H1 (cell line): ENCODE data around the gene RAB7B. TPM values are rescaled to one million over a fixed set of nuclear protein-coding genes. Genes with fewer than 3 reads are reported as not detected.

Source experiments
- ASH2L ChIP-seq: fragments of 200-600, 300-600 bp; sonication (generic); IDR thresholded peaks from one replicate; pipeline ENCODE4 v1.7.1; 2017; ENCODE audit warnings: low read length
- CTBP2 ChIP-seq: IDR thresholded peaks from 2 replicates; pipeline ENCODE4 v1.7.0; 2011; ENCODE audit warnings: borderline replicate concordance, mild to moderate bottlenecking, moderate library complexity, mixed read lengths, low read length; ENCODE audit not compliant: insufficient read depth, insufficient read length
- EGR1 ChIP-seq: IDR thresholded peaks from 2 replicates; pipeline ENCODE4 v1.6.1; 2011; ENCODE audit warnings: low read depth, low read length, borderline replicate concordance
- FOSL1 ChIP-seq: IDR thresholded peaks from 2 replicates; pipeline ENCODE4 v1.6.1; 2011; ENCODE audit warnings: mild to moderate bottlenecking, low read depth, low read length, moderate library complexity; ENCODE audit not compliant: insufficient read depth
- HDAC6 ChIP-seq: IDR thresholded peaks from one replicate; pipeline ENCODE4 v1.7.1; 2012; ENCODE audit warnings: low read depth, mild to moderate bottlenecking, inconsistent platforms, low read length, moderate library complexity
- RBBP5 ChIP-seq: IDR thresholded peaks from 2 replicates; pipeline ENCODE4 v1.7.1; 2012; ENCODE audit warnings: low read depth, mild to moderate bottlenecking, inconsistent platforms, low read length, moderate library complexity, borderline replicate concordance
- RXRA ChIP-seq: IDR thresholded peaks from 2 replicates; pipeline ENCODE4 v1.6.1; 2011; ENCODE audit warnings: low read depth, mild to moderate bottlenecking, low read length, moderate library complexity; ENCODE audit not compliant: insufficient read depth
- SP4 ChIP-seq: IDR thresholded peaks from 2 replicates; pipeline ENCODE4 v1.6.1; 2012; ENCODE audit warnings: low read length, inconsistent platforms
- SUZ12 ChIP-seq: fragments of 200-600 bp; sonication (generic); IDR thresholded peaks from 2 replicates; pipeline ENCODE4 v1.6.1; 2012; ENCODE audit warnings: mild to moderate bottlenecking, inconsistent platforms, low read length, moderate library complexity, mixed read lengths
- USF2 ChIP-seq: IDR thresholded peaks from 2 replicates; pipeline ENCODE4 v1.6.1; 2011; ENCODE audit warnings: low read length, improper control_type of control experiment
- polyA plus RNA-seq, 7 experiments: library from polyadenylated mRNA; depleted of rRNA in 3 of 7; stranded (reverse) in 5 of 7; unstranded in 2 of 7; fragments of >200 nt in 5 of 7; fragments of 200-250 nt in 2 of 7; gene quantifications; 1 replicate in 5 of 7; 2 replicates in 1 of 7; 4 replicates in 1 of 7; pipeline versions ENCODE4 v1.2.1 to v1.2.3, GENCODE V29; 2011 to 2013; ENCODE audit warnings: missing spikeins in 2 of 7, mixed read lengths in 2 of 7
- total RNA-seq: library from RNA; stranded (reverse); fragmentation: NEBNext Ultra II Directional; extraction: Animal tissue kit (Norgen Biotek cat#: 25700); gene quantifications from 2 replicates; pipeline ENCODE4 v1.2.1, GENCODE V29; 2021
- TF ChIP-seq, protein P1 (sequence below): fragments of 300-600 bp; sonication (generic); IDR thresholded peaks from 2 replicates; pipeline ENCODE4 v1.7.1; 2012; ENCODE audit warnings: low read length, moderate library complexity, mild to moderate bottlenecking, inconsistent platforms; ENCODE audit not compliant: insufficient replicate concordance

RAB7B gene
- total and polyA plus RNA-seq, 2 of the 8 experiments (the other 6 are each of a cell fraction or from before 2014, with no cell fraction given): 0.05 TPM; not detected in 1

DNA sequence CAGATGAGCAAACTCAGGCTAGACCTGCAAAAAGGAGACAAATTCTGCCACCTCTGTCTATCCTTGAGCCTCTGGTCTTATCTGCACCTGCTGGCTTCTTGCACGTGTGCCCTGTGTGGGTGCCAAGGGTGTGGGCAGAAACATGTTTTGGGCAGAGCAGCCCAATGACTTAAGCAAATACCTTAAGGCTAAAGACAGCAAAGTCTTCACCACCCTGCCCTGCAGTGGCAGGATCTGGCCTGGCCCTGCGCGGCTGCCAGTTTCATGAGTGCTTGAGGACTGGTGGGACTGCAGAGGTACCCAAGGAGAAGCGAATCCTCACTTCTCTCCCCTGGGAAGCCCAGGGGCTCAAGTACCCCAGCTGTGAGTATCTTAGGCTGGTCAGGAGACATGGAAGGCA is 56.2 kb downstream of the RAB7B start (continued):
- TF ChIP-seq, protein P1, sequence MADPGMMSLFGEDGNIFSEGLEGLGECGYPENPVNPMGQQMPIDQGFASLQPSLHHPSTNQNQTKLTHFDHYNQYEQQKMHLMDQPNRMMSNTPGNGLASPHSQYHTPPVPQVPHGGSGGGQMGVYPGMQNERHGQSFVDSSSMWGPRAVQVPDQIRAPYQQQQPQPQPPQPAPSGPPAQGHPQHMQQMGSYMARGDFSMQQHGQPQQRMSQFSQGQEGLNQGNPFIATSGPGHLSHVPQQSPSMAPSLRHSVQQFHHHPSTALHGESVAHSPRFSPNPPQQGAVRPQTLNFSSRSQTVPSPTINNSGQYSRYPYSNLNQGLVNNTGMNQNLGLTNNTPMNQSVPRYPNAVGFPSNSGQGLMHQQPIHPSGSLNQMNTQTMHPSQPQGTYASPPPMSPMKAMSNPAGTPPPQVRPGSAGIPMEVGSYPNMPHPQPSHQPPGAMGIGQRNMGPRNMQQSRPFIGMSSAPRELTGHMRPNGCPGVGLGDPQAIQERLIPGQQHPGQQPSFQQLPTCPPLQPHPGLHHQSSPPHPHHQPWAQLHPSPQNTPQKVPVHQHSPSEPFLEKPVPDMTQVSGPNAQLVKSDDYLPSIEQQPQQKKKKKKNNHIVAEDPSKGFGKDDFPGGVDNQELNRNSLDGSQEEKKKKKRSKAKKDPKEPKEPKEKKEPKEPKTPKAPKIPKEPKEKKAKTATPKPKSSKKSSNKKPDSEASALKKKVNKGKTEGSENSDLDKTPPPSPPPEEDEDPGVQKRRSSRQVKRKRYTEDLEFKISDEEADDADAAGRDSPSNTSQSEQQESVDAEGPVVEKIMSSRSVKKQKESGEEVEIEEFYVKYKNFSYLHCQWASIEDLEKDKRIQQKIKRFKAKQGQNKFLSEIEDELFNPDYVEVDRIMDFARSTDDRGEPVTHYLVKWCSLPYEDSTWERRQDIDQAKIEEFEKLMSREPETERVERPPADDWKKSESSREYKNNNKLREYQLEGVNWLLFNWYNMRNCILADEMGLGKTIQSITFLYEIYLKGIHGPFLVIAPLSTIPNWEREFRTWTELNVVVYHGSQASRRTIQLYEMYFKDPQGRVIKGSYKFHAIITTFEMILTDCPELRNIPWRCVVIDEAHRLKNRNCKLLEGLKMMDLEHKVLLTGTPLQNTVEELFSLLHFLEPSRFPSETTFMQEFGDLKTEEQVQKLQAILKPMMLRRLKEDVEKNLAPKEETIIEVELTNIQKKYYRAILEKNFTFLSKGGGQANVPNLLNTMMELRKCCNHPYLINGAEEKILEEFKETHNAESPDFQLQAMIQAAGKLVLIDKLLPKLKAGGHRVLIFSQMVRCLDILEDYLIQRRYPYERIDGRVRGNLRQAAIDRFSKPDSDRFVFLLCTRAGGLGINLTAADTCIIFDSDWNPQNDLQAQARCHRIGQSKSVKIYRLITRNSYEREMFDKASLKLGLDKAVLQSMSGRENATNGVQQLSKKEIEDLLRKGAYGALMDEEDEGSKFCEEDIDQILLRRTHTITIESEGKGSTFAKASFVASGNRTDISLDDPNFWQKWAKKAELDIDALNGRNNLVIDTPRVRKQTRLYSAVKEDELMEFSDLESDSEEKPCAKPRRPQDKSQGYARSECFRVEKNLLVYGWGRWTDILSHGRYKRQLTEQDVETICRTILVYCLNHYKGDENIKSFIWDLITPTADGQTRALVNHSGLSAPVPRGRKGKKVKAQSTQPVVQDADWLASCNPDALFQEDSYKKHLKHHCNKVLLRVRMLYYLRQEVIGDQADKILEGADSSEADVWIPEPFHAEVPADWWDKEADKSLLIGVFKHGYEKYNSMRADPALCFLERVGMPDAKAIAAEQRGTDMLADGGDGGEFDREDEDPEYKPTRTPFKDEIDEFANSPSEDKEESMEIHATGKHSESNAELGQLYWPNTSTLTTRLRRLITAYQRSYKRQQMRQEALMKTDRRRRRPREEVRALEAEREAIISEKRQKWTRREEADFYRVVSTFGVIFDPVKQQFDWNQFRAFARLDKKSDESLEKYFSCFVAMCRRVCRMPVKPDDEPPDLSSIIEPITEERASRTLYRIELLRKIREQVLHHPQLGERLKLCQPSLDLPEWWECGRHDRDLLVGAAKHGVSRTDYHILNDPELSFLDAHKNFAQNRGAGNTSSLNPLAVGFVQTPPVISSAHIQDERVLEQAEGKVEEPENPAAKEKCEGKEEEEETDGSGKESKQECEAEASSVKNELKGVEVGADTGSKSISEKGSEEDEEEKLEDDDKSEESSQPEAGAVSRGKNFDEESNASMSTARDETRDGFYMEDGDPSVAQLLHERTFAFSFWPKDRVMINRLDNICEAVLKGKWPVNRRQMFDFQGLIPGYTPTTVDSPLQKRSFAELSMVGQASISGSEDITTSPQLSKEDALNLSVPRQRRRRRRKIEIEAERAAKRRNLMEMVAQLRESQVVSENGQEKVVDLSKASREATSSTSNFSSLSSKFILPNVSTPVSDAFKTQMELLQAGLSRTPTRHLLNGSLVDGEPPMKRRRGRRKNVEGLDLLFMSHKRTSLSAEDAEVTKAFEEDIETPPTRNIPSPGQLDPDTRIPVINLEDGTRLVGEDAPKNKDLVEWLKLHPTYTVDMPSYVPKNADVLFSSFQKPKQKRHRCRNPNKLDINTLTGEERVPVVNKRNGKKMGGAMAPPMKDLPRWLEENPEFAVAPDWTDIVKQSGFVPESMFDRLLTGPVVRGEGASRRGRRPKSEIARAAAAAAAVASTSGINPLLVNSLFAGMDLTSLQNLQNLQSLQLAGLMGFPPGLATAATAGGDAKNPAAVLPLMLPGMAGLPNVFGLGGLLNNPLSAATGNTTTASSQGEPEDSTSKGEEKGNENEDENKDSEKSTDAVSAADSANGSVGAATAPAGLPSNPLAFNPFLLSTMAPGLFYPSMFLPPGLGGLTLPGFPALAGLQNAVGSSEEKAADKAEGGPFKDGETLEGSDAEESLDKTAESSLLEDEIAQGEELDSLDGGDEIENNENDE: no peak
- TF ChIP-seq ASH2L (no peak), EGR1 (no peak), HDAC6 (no peak), RXRA (no peak), FOSL1 (no peak), CTBP2 (no peak), SP4 (no peak), SUZ12 (no peak), USF2 (no peak), RBBP5 (no peak)
